OCI-LY7 (cell line): Measurements from ENCODE around the gene JADE3. TPM values are rescaled to one million over a fixed set of nuclear protein-coding genes. Genes with fewer than 3 reads are reported as not detected.

ENCODE experiments used
- BruUV-seq: library from RNA; stranded (reverse); fragments of 400-500 nt; replicated peaks from 2 replicates; lab custom pipeline; 2021; lab: Mats Ljungman, UMichigan
- CTCF ChIA-PET: fragments of 300-600 bp; sonication (Branson Sonifier 250); formaldehyde crosslinking; loops from one replicate; lab custom pipeline; 2022; ENCODE audit warnings: antibody characterized with exemption; ENCODE audit not compliant: unreplicated experiment; lab: Charles Lee
- POLR2A ChIA-PET: fragments of 300-600 bp; sonication (Branson Sonifier 250); formaldehyde crosslinking; loops from one replicate; lab custom pipeline; 2022; ENCODE audit warnings: antibody characterized with exemption; lab: Charles Lee
- DNase-seq: peaks from one replicate; pipeline ENCODE4 v3.0.0-alpha.2; 2015; ENCODE audit warnings: low spot score
- H2AFZ ChIP-seq: fragments of 200-600 bp; sonication (generic), shearing (Covaris generic); 2 replicates; pipeline ENCODE4 v1.6.1; 2014; ENCODE audit warnings: mild to moderate bottlenecking, antibody characterized with exemption, low read length, moderate library complexity
- H3K27ac ChIP-seq: fragments of 200-600 bp; sonication (generic); 2 replicates; pipeline ENCODE4 v1.5.1; 2014; ENCODE audit warnings: mixed run types, low read depth, mild to moderate bottlenecking, moderate library complexity, low read length, inconsistent platforms; ENCODE audit not compliant: poor library complexity, severe bottlenecking
- H3K36me3 ChIP-seq: fragments of 200-600 bp; sonication (generic); 2 replicates; pipeline ENCODE4 v1.6.1; 2014; ENCODE audit warnings: mild to moderate bottlenecking, antibody characterized with exemption, low read length, moderate library complexity, mixed read lengths; ENCODE audit not compliant: insufficient read depth
- H3K4me1 ChIP-seq: fragments of 200-600 bp; sonication (generic); 2 replicates; pipeline ENCODE4 v1.5.1; 2014; ENCODE audit warnings: mild to moderate bottlenecking, low read length; ENCODE audit not compliant: insufficient read depth, poor library complexity, severe bottlenecking
- H3K4me2 ChIP-seq: fragments of 200-600 bp; sonication (generic); 2 replicates; pipeline ENCODE4 v1.6.1; 2014; ENCODE audit warnings: mild to moderate bottlenecking, low read length
- H3K4me3 ChIP-seq: fragments of 200-600 bp; sonication (generic); 2 replicates; pipeline ENCODE4 v1.5.1; 2014; ENCODE audit warnings: mild to moderate bottlenecking, low read depth, low read length; ENCODE audit not compliant: poor library complexity, severe bottlenecking
- H3K79me2 ChIP-seq: fragments of 200-600 bp; sonication (generic); 2 replicates; pipeline ENCODE4 v1.6.1; 2016; ENCODE audit warnings: low read depth, mild to moderate bottlenecking, low read length, moderate library complexity, mixed read lengths; ENCODE audit not compliant: insufficient read depth
- H3K9me2 ChIP-seq: fragments of 200-600 bp; sonication (generic); 2 replicates; pipeline ENCODE4 v1.6.1; 2016; ENCODE audit warnings: mild to moderate bottlenecking, low read length, mixed read lengths; ENCODE audit not compliant: insufficient read depth
- H3K9me3 ChIP-seq: fragments of 200-600 bp; sonication (generic); 2 replicates; pipeline ENCODE4 v1.6.1; 2014; ENCODE audit warnings: mild to moderate bottlenecking, mixed run types, low read length, mixed read lengths
- H4K20me1 ChIP-seq: fragments of 200-600 bp; sonication (generic); 2 replicates; pipeline ENCODE4 v1.6.1; 2014; ENCODE audit warnings: mild to moderate bottlenecking, antibody characterized with exemption, low read length, moderate library complexity, mixed read lengths; ENCODE audit not compliant: insufficient read depth
- CTCF ChIP-seq: fragments of 200-600 bp; sonication (generic); conservative IDR thresholded peaks from 2 replicates; pipeline ENCODE4 v1.5.1; 2014; ENCODE audit warnings: mild to moderate bottlenecking, antibody characterized with exemption, low read length, moderate library complexity, mixed read lengths
- EZH2phosphoT487 ChIP-seq: fragments of 200-600 bp; sonication (generic); IDR thresholded peaks from 2 replicates; pipeline ENCODE4 v1.6.1; 2018; ENCODE audit warnings: low read depth, borderline replicate concordance, mild to moderate bottlenecking, mixed run types, antibody characterized with exemption, low read length, moderate library complexity, mixed read lengths
- intact Hi-C: fragments of 100-400 bp; cut with micrococcal nuclease; formaldehyde crosslinking; loops from one replicate; pipeline ENCODE4 v1.10.0; 2022; ENCODE audit not compliant: unreplicated experiment
- total RNA-seq, 2 experiments: library from RNA; depleted of rRNA in 1 of 2; stranded (reverse); fragments of >200 nt in 1 of 2; shearing (Covaris generic) in 1 of 2; gene quantifications; 2 replicates each; pipeline ENCODE4 v1.2.3, GENCODE V29; 2014 to 2022

The JADE3 gene
- total RNA-seq, 2 experiments from 2014 or later: 6.1 to 10.7 TPM

GRCh38 chrX:46992070-46992469 is 79.8 kb downstream of the JADE3 start:
- H3K4me1 ChIP-seq: no peaks in the 10 kb centered on the region
- H3K9me3 ChIP-seq: no peaks in the 10 kb centered on the region
- intact Hi-C loops: no loop called here
- no peaks in the 10 kb centered on the region; the same call in 1 of the 2 replicates for H3K36me3 ChIP-seq
- no peaks in the 10 kb centered on the region for H3K79me2 ChIP-seq
- no peak for TF ChIP-seq EZH2phosphoT487
- no peak for TF ChIP-seq CTCF
- H3K9me2 ChIP-seq: no peaks in the 10 kb centered on the region
- ChIA-PET POLR2A (no interaction called here), CTCF (no interaction called here)
- no peak overlapping the region for H3K4me3 ChIP-seq
- no peak for DNase-seq
- H3K4me2 ChIP-seq: no peak overlapping the region
- no TSS peak for BruUV-seq
- H3K27ac ChIP-seq: no peak overlapping the region
- H2AFZ ChIP-seq: no peak overlapping the region
- H4K20me1 ChIP-seq: no peaks in the 10 kb centered on the region

GRCh38 chrX:46994096-46994495 is 81.9 kb downstream of the JADE3 start:
- Histone ChIP-seq H2AFZ (no peak overlapping the region), H3K4me3 (no peak overlapping the region), H3K4me1 (no peaks in the 10 kb centered on the region), H4K20me1 (no peaks in the 10 kb centered on the region), H3K36me3 (peaks cover 11% of the 10 kb centered on the region), H3K79me2 (no peaks in the 10 kb centered on the region), H3K27ac (no peak overlapping the region), H3K4me2 (no peak overlapping the region), H3K9me2 (no peaks in the 10 kb centered on the region), H3K9me3 (no peaks in the 10 kb centered on the region)
- intact Hi-C loops: no loop called here
- BruUV-seq: no TSS peak
- no peak for TF ChIP-seq CTCF
- TF ChIP-seq EZH2phosphoT487: no peak
- ChIA-PET CTCF (no interaction called here), POLR2A (interaction anchor here (1.2 kb wide), 1 partner anchor 69 kb away, joined by 3 read pairs; no protein-coding TSS in a partner anchor)
- no peak for DNase-seq

- Histone ChIP-seq H3K79me2 (no peaks in the 10 kb centered on the region), H3K9me3 (no peaks in the 10 kb centered on the region), H3K4me3 (no peak overlapping the region), H3K4me2 (no peak overlapping the region), H3K27ac (no peak overlapping the region), H3K4me1 (no peaks in the 10 kb centered on the region), H3K9me2 (no peaks in the 10 kb centered on the region), H4K20me1 (no peaks in the 10 kb centered on the region), H2AFZ (no peak overlapping the region), H3K36me3 (no peaks in the 10 kb centered on the region)
- no peak for DNase-seq
- BruUV-seq: no TSS peak
- no peak for TF ChIP-seq CTCF
- no peak for TF ChIP-seq EZH2phosphoT487
- ChIA-PET CTCF (no interaction called here), POLR2A (no interaction called here)
- intact Hi-C loops: no loop called here
Observed at GRCh38 chrX:47012131-47012530, 99.9 kb downstream of the JADE3 start.
